NCI-H345 (cell line): ENCODE measurements around the gene AHNAK2.

Experiments used
- DNase-seq: peaks from one replicate; lab custom pipeline; 2025; lab: John Stamatoyannopoulos, UW

AHNAK2 gene

GRCh38 chr14:104973385-104974145 lies 4.6 kb downstream of the AHNAK2 start:
- no peak for DNase-seq

- peak; percentile 27 for DNase-seq
Observed at GRCh38 chr14:104973135-104973384, 5.1 kb downstream of the AHNAK2 start.

GRCh38 chr14:104972301-104973134 lies 5.7 kb downstream of the AHNAK2 start:
- peak; percentile 80 for DNase-seq

- DNase-seq, result no peak
Observed at GRCh38 chr14:104971447-104972240, 6.5 kb downstream of the AHNAK2 start.

GRCh38 chr14:104970231-104971068 lies 7.7 kb downstream of the AHNAK2 start:
- no peak for DNase-seq

- no peak for DNase-seq
Observed at GRCh38 chr14:104969741-104970230, 8.4 kb downstream of the AHNAK2 start.

GRCh38 chr14:104968541-104969401 lies 9.4 kb downstream of the AHNAK2 start:
- DNase-seq, result peak; percentile 64

GRCh38 chr14:104968153-104968527 lies 10.0 kb downstream of the AHNAK2 start:
- DNase-seq, result peak; percentile 68

GRCh38 chr14:104967386-104968152 lies 10.6 kb downstream of the AHNAK2 start:
- peak; percentile 64 for DNase-seq

GRCh38 chr14:104966981-104967385 lies 11.2 kb downstream of the AHNAK2 start:
- DNase-seq, result no peak

- no peak for DNase-seq
Observed at GRCh38 chr14:104966261-104966865, 11.8 kb downstream of the AHNAK2 start.

- no peak for DNase-seq
Observed at GRCh38 chr14:104965561-104966231, 12.5 kb downstream of the AHNAK2 start.

- no peak for DNase-seq
Observed at GRCh38 chr14:104964546-104964945, 13.6 kb downstream of the AHNAK2 start.

- DNase-seq, result no peak
Observed at GRCh38 chr14:104957146-104958113, 20.7 kb downstream of the AHNAK2 start.

GRCh38 chr14:104956290-104956890 lies 21.8 kb downstream of the AHNAK2 start:
- DNase-seq, result no peak

GRCh38 chr14:104955396-104955770 lies 22.8 kb downstream of the AHNAK2 start:
- no peak for DNase-seq

- no peak for DNase-seq
Observed at GRCh38 chr14:104954746-104955395, 23.3 kb downstream of the AHNAK2 start.
